K562 (cell line): Measurements from ENCODE around the gene CNGB1. TPM values are rescaled to one million over a fixed set of nuclear protein-coding genes. Genes with fewer than 3 reads are reported as not detected.

Experiments used
- ATAC-seq: fragments of 200-7000 bp; cut with Tn5 transposase; 3 replicates; pipeline ENCODE4 v1.9.1; 2020; ENCODE audit warnings: moderate library complexity
- BruUV-seq: library from RNA; stranded (reverse); fragments of 400-500 nt; replicated peaks from 2 replicates; lab custom pipeline; 2021; lab: Mats Ljungman, UMichigan
- CTCF ChIA-PET: fragments of 300-600 bp; formaldehyde crosslinking; extraction: SDS; loops from one replicate; lab custom pipeline; 2021; ENCODE audit warnings: low intra/inter-chr PET ratio; lab: Yijun Ruan, JAX
- POLR2A ChIA-PET: fragments of 300-600, 350-650 bp; sonication (Branson Sonifier 250); formaldehyde crosslinking; extraction: SDS; loops from one replicate; lab custom pipeline; 2021; ENCODE audit warnings: antibody characterized with exemption, inconsistent platforms; lab: Yijun Ruan, JAX
- DNase-seq, 4 experiments: peaks; one replicate each; pipeline versions ENCODE4 v3.0.0 to v3.0.0-alpha.2; 2011 to 2018; ENCODE audit warnings: low spot score in 3 of 4, mixed read lengths in 3 of 4; ENCODE audit errors: extremely low read depth in 1 of 4
- FAIRE-seq: peaks from 2 replicates; lab custom pipeline; 2011; peaks lifted over from hg19 to GRCh38; lab: Jason Lieb, UNC
- H2AFZ ChIP-seq: 2 replicates; pipeline ENCODE4 v1.6.0; 2011; ENCODE audit warnings: low read depth, low read length, control low read depth, inconsistent platforms
- H3K27ac ChIP-seq: fragments of 200-600 bp; 3 replicates; pipeline ENCODE4 v1.8.0; 2011; ENCODE audit warnings: low read depth, mild to moderate bottlenecking, control low read depth, inconsistent platforms, low read length, moderate library complexity, mixed read lengths; ENCODE audit errors: extremely low read depth
- H3K27me3 ChIP-seq, 2 experiments: fragments of 300-600 bp in 1 of 2; 2 replicates in 1 of 2; 3 replicates in 1 of 2; pipeline versions ENCODE4 v1.6.0 to v1.8.0; 2011; ENCODE audit warnings: inconsistent platforms in 2 of 2, low read length in 2 of 2, mild to moderate bottlenecking in 1 of 2, mixed read lengths in 1 of 2, moderate library complexity in 1 of 2; ENCODE audit not compliant: control insufficient read depth in 2 of 2, insufficient read depth in 2 of 2
- H3K36me3 ChIP-seq: fragments of 300-600 bp; 3 replicates; pipeline ENCODE4 v1.8.0; 2011; ENCODE audit warnings: mild to moderate bottlenecking, low read length, inconsistent platforms; ENCODE audit not compliant: control insufficient read depth, insufficient read depth
- H3K4me1 ChIP-seq, 2 experiments: fragments of 200-600 bp in 1 of 2; replicated peaks in 1 of 2; 2 replicates in 1 of 2; 3 replicates in 1 of 2; pipeline versions ENCODE4 v1.5.1 to v1.8.0; 2011; ENCODE audit warnings: inconsistent platforms in 2 of 2, low read length in 2 of 2, mild to moderate bottlenecking in 1 of 2, mixed read lengths in 1 of 2, moderate library complexity in 1 of 2; ENCODE audit not compliant: control insufficient read depth in 2 of 2, insufficient read depth in 2 of 2
- H3K4me2 ChIP-seq: 2 replicates; pipeline ENCODE4 v1.6.1; 2011; ENCODE audit warnings: low read length, control low read depth, inconsistent platforms, mixed read lengths; ENCODE audit not compliant: insufficient read depth
- H3K4me3 ChIP-seq: fragments of 200-600 bp; sonication (generic), shearing (Covaris generic); 2 replicates; pipeline ENCODE4 v1.5.1; 2016; ENCODE audit warnings: control low read depth, inconsistent platforms
- H3K79me2 ChIP-seq: fragments of 200-600 bp; 3 replicates; pipeline ENCODE4 v1.8.0; 2011; ENCODE audit warnings: low read length, inconsistent platforms; ENCODE audit not compliant: control insufficient read depth, insufficient read depth
- H3K9ac ChIP-seq, 2 experiments: 2 replicates each; pipeline versions ENCODE4 v1.6.0 to v1.6.1; 2011; ENCODE audit warnings: low read depth in 2 of 2, low read length in 2 of 2, control low read depth in 1 of 2, inconsistent platforms in 1 of 2, mild to moderate bottlenecking in 1 of 2, mixed read lengths in 1 of 2; ENCODE audit not compliant: insufficient read depth in 1 of 2
- H3K9me1 ChIP-seq: one replicate; pipeline ENCODE4 v1.6.0; 2011; ENCODE audit warnings: inconsistent platforms, mild to moderate bottlenecking, low read length, moderate library complexity; ENCODE audit not compliant: control insufficient read depth, insufficient read depth
- H3K9me3 ChIP-seq: replicated peaks from 2 replicates; pipeline ENCODE4 v1.5.1; 2011; ENCODE audit warnings: low read depth, low read length, inconsistent platforms; ENCODE audit not compliant: control insufficient read depth, insufficient read depth
- H4K20me1 ChIP-seq: replicated peaks from 2 replicates; pipeline ENCODE4 v1.6.1; 2011; ENCODE audit warnings: low read length, inconsistent platforms, mixed read lengths; ENCODE audit not compliant: control insufficient read depth, insufficient read depth
- DDX20 ChIP-seq: fragments of 450-650 bp; IDR thresholded peaks from 2 replicates; pipeline ENCODE4 v1.6.1; 2016; ENCODE audit warnings: missing genetic modification characterization, low read depth, mild to moderate bottlenecking, missing compliant biosample characterization, moderate library complexity
- EWSR1 ChIP-seq: fragments of 450-650 bp; IDR thresholded peaks from 2 replicates; pipeline ENCODE4 v1.6.1; 2018; ENCODE audit warnings: borderline replicate concordance, mild to moderate bottlenecking, low read depth, moderate library complexity; ENCODE audit not compliant: partially characterized antibody
- MYNN ChIP-seq, 2 experiments: sonication (generic); formaldehyde crosslinking in 1 of 2; IDR thresholded peaks; 2 replicates each; pipeline versions ENCODE4 v1.5.0 to v1.6.1; 2016 to 2020; ENCODE audit warnings: antibody characterized with exemption in 1 of 2, missing genetic modification reagents in 1 of 2
- SIN3A ChIP-seq, 2 experiments: fragments of 150-350 bp in 1 of 2; IDR thresholded peaks; 2 replicates each; pipeline ENCODE4 v1.6.1; 2011 to 2016; ENCODE audit warnings: borderline replicate concordance in 2 of 2, low read depth in 2 of 2, low read length in 2 of 2, mild to moderate bottlenecking in 2 of 2, moderate library complexity in 2 of 2; ENCODE audit not compliant: control insufficient read depth in 1 of 2
- SRSF3 ChIP-seq: fragments of 200-400 bp; formaldehyde crosslinking; IDR thresholded peaks from 2 replicates; pipeline ENCODE4 v1.6.1; 2016; ENCODE audit warnings: mild to moderate bottlenecking, low read length, moderate library complexity; ENCODE audit not compliant: insufficient read depth
- TSC22D4 ChIP-seq: fragments of 450-650 bp; IDR thresholded peaks from 2 replicates; pipeline ENCODE4 v1.6.1; 2016; ENCODE audit warnings: missing genetic modification characterization, missing biosample characterization, control low read depth
- ZNF717 ChIP-seq: fragments of 250-450 bp; sonication (Bioruptor Pico); IDR thresholded peaks from 2 replicates; pipeline ENCODE4 v1.5.0; 2021
- WGBS: fragments of 100-300 bp; shearing (Covaris generic); methylation state at CpG from one replicate; pipeline ENCODE4 v1.1.6; 2016; ENCODE audit warnings: low coverage, mixed read lengths; ENCODE audit not compliant: insufficient coverage; ENCODE audit errors: missing lambda C conversion rate; 5-methylcytosine and 5-hydroxymethylcytosine counted together
- in situ Hi-C: fragments of 300-500 bp; cut with MboI; formaldehyde crosslinking; loops from 4 replicates; pipeline ENCODE4 v1.15.0; 2018; ENCODE audit warnings: inconsistent platforms, mixed read lengths
- intact Hi-C: fragments of 100-400 bp; cut with micrococcal nuclease; formaldehyde crosslinking; loops from 2 replicates; pipeline ENCODE4 v1.14.2; 2022
- polyA plus RNA-seq, 8 experiments: library from polyadenylated mRNA; depleted of rRNA in 4 of 8; stranded (reverse) in 5 of 8; unstranded in 3 of 8; fragments of >200 nt; fragmentation: Nextera tagmentation in 2 of 8; fragmentation: Illumina TruSeq in 1 of 8; extraction: Ambion mirVana in 2 of 8; extraction: Trizol in 1 of 8; gene quantifications; 2 replicates each; pipeline versions ENCODE4 v1.2.1 to v1.2.3, GENCODE V29; 2011 to 2014; ENCODE audit warnings: inconsistent platforms in 1 of 8, missing spikeins in 1 of 8
- total RNA-seq, 7 experiments: library from RNA; depleted of rRNA in 6 of 7; stranded (reverse); fragments of >200 nt in 6 of 7; fragmentation: Illumina TruSeq in 2 of 7; extraction: Trizol in 2 of 7; gene quantifications; 2 replicates each; pipeline versions ENCODE4 v1.2.1 to v1.2.3, GENCODE V29; 2011 to 2021; ENCODE audit warnings: low replicate concordance in 1 of 7

The CNGB1 gene
- total and polyA plus RNA-seq, 9 of the 15 experiments (the other 6 are each of a cell fraction or from before 2014, with no cell fraction given), result not detected

DNA sequence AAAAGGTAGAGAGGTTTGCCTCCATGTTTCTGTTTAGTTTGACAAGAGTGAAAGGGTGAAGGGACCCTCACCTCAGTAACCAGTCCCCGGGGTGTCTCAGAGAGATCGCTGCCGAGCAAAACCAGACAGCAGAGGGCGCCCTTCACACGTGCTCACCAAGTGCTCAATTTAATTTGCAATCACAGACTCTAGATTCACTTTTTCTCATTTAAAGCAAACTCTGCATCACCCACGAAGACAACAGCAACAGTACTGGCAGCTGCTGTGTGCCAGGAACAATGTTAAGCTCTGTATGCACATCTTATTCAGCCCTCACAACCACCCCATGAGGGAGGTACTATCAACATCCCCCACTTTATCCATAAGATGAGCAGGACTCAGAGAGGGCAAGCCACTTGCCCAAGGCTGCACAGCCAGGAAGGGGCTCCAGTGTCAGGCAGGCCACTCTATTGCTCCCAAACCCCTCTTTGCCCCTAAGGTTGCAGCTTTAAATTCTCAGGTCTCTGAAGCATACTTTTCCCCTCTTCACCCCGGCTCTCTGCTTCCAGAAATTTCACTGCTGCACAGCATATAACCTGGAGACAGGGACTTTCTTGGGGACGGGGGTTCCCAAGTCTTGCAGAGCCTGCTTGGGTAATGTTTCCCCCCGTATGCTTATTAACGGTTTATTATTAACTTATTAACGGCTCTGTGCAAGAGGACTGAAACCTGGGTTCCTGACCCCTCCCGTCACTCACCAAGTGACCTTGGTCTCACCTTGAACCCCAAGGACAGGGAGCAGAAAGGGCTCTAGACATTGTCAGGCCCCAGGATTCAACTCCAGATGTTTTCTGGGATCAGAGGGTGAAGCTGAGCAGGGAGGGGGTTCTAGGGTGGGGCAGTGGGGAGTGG, 70.9 kb downstream of the CNGB1 start (continued):
- TF ChIP-seq SRSF3, result no peak

DNA sequence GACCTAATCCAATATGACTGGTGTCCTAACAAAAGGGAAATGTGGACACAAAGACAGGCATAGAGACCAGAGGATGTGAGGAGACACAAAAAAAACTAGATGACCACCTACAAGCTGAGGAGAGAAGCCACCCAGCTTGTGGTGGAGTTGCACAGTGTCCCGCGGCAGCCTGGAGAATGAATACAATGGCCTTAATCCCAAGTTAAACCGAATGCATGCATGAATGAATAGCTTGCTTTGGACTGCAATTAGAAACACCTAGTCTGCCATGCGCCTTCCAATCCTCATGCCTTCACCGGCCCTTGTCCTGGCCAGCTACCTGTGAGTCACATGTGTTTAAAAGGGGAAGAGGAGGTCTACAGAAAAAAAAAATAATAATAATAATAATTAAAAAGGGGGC, 72.0 kb downstream of the CNGB1 start:
- in situ Hi-C loops, result loop anchor here (10.0 kb wide), 1 partner anchor 196 kb away; no protein-coding TSS in a partner anchor

More for the DNA sequence above, 72.0 kb downstream of the CNGB1 start:
- Histone ChIP-seq H3K27ac (no peak overlapping the region), H3K4me1 (peaks cover 2 to 8% of the 10 kb centered on the region in 2 experiments; a peak in 3 of 5 replicates), H2AFZ (no peak overlapping the region), H3K27me3 (peaks cover 16 to 28% of the 10 kb centered on the region in 2 experiments; a peak in 4 of 5 replicates), H3K9me3 (no peaks in the 10 kb centered on the region), H3K4me3 (no peak overlapping the region), H3K36me3 (no peaks in the 10 kb centered on the region), H3K79me2 (no peaks in the 10 kb centered on the region), H3K4me2 (no peak overlapping the region), H3K9ac (no peak overlapping the region), H4K20me1 (no peaks in the 10 kb centered on the region; the same call in 1 of the 2 replicates), H3K9me1 (no peaks in the 10 kb centered on the region)
- DNase-seq, result no peak
- no peak for ATAC-seq
- CTCF ChIA-PET, result interaction anchor here (0.8 to 3.9 kb wide), 4 partner anchors 101 to 589 kb away, joined by 3 to 33 read pairs (median 4); partner anchors contain the start of genes USB1 and ZNF319
- FAIRE-seq, result no peak
- intact Hi-C loops, result loop anchor here (1.0 to 10.0 kb wide), 3 partner anchors 102 to 234 kb away; partner anchors contain the start of genes ADGRG3 and USB1
- no TSS peak for BruUV-seq
- POLR2A ChIA-PET, result interaction anchor here (0.6 to 1.1 kb wide), 4 partner anchors 9 to 757 kb away, joined by 3 to 4 read pairs (median 4); no protein-coding TSS in a partner anchor
- 15% methylated on average over 5 of the region's 5 CpGs for WGBS
- TF ChIP-seq DDX20 (tag) (no peak), SIN3A (IDR thresholded peaks at IDR 0.05; ENCODE audit: borderline replicate concordance in 2 of 2, control insufficient read depth in 1 of 2, low read depth in 2 of 2, low read length in 2 of 2) (no peak), ZNF717 (CRISPR knock-in tag) (no peak), TSC22D4 (tag) (no peak), MYNN (IDR thresholded peaks at IDR 0.05) (no peak), MYNN (CRISPR knock-in tag; IDR thresholded peaks at IDR 0.05) (no peak), EWSR1 (no peak)
- TF ChIP-seq, all 486 proteins: peak for 0
